ENCODE data around the gene ZNF18. TPM values are rescaled to one million over a fixed set of nuclear protein-coding genes. Genes with fewer than 3 reads are reported as not detected.

ZNF18 gene
- total and polyA plus RNA-seq, 2 of the 13 experiments (the other 11 are each of a cell fraction or from before 2014, with no cell fraction given) = 2.4 to 5.4 TPM

DNA sequence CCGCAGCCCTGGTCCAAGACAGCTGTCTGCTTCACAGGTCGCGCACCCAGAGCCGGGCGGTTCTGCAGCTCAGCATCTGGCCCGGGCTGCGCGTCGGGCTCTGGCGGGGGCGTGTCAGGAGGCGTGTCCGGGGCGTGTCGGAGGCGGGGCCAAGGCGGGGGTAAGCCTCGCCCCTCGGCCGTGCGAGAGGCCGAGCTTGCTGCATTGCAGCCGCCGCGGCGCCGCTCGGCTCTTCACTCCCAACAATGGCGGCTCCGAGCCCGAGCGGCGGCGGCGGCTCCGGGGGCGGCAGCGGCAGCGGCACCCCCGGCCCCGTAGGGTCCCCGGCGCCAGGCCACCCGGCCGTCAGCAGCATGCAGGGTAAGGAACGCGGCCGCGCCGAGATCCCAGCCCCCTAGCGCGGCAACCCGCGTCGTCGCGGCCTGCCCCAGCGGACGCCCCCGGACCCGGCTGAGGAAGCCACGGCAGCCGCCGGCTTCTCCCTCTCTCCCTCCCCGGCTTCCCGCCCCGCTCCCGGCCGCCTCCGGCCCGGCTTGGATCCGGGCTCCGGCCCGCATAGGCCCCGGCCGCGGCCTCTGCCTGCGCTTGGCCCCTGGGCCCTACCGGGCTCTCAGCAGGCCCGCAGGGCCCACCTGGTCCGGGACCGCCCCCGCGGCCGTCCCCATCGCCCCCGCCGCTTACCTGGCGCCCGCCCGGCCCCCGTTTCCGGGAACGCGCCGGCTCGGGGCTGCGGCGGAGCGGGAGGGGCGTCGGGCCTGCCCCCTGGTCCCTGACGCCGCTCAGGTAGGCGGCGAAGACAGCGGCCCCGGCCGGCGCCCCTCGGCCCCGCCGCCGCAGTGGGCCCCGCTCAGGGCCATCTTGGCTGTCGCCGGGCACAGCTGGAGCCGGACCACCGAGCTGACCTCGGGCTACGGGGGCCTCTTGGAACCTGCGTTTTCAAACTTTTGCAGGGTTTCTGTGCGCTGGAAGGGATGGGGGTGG, 23.7 kb upstream of the ZNF18 start, which contains the start of gene MAP2K4 (continued):
- TF ChIP-seq ARID4A (CRISPR knock-in tag; IDR thresholded peaks at IDR 0.05; ENCODE audit: borderline replicate concordance) (peak; percentile 34; the same call in 1 of the 2 replicates), ZMYM3 (CRISPR knock-in tag; IDR thresholded peaks at IDR 0.05) (0 out of 2 replicates have a peak, but pooled peaks have one; percentile 18), TAF1 (CRISPR knock-in tag; IDR thresholded peaks at IDR 0.05) (peak; percentile 67), ZFX (CRISPR knock-in tag; IDR thresholded peaks at IDR 0.05; ENCODE audit: low read depth) (peak; percentile 89), KDM2A (CRISPR knock-in tag; IDR thresholded peaks at IDR 0.05; ENCODE audit: borderline replicate concordance, low read depth) (peak; percentile 61; the same call in 1 of the 2 replicates), AGO2 (optimal IDR thresholded peaks at IDR 0.05; ENCODE audit: low read depth, low read length) (peak; percentile 50), ZNF768 (CRISPR knock-in tag; IDR thresholded peaks at IDR 0.05) (peak; percentile 86), ZNF776 (CRISPR knock-in tag; IDR thresholded peaks at IDR 0.05) (0 out of 2 replicates have a peak, but pooled peaks have one; percentile 46), ZNF777 (CRISPR knock-in tag; IDR thresholded peaks at IDR 0.05) (0 out of 2 replicates have a peak, but pooled peaks have one; percentile 29), HMGXB4 (CRISPR knock-in tag; IDR thresholded peaks at IDR 0.05; ENCODE audit: borderline replicate concordance in 1 of 2, low read depth in 1 of 2) (peak in 1 of 2 experiments; percentile 49; a peak in 2 of 4 replicates), SIN3B (IDR thresholded peaks at IDR 0.05; ENCODE audit: low read length) (no peak), YY1 (IDR thresholded peaks at IDR 0.05; ENCODE audit: insufficient read depth, insufficient replicate concordance, low read depth, low read length) (peak; percentile 93), ZNF790 (CRISPR knock-in tag; IDR thresholded peaks at IDR 0.05; ENCODE audit: borderline replicate concordance) (peak; percentile 89; the same call in 1 of the 2 replicates), KAT8 (CRISPR knock-in tag; IDR thresholded peaks at IDR 0.05) (0 out of 2 replicates have a peak, but pooled peaks have one; percentile 19), USF2 (IDR thresholded peaks at IDR 0.05; ENCODE audit: low read depth, low read length) (no peak), USF2 (CRISPR knock-in tag; IDR thresholded peaks at IDR 0.05; ENCODE audit: borderline replicate concordance) (no peak)
- TF ChIP-seq, protein P1, sequence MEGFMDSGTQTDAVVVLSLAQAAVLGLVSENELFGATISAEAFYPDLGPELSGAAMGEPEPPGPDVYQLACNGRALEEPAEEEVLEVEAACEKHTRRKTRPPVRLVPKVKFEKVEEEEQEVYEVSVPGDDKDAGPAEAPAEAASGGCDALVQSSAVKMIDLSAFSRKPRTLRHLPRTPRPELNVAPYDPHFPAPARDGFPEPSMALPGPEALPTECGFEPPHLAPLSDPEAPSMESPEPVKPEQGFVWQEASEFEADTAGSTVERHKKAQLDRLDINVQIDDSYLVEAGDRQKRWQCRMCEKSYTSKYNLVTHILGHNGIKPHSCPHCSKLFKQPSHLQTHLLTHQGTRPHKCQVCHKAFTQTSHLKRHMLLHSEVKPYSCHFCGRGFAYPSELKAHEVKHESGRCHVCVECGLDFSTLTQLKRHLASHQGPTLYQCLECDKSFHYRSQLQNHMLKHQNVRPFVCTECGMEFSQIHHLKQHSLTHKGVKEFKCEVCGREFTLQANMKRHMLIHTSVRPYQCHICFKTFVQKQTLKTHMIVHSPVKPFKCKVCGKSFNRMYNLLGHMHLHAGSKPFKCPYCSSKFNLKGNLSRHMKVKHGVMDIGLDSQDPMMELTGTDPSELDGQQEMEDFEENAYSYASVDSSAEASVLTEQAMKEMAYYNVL (CRISPR knock-in tag; IDR thresholded peaks at IDR 0.05; ENCODE audit: borderline replicate concordance) = 0 out of 2 replicates have a peak, but pooled peaks have one; percentile 16

Data from HepG2 (cell line).